Activated T-cell treated with anti-CD3 and anti-CD28 coated beads, Interleukin-2, amount 50 U/mL, for 72 hours (primary cell): ENCODE data around the gene PPP1R27. TPM values are rescaled to one million over a fixed set of nuclear protein-coding genes. Genes with fewer than 3 reads are reported as not detected.
A peak's percentile ranks its signal among the peaks of the same experiment; 100 is the strongest.

Experiments
- ATAC-seq, 2 donors: fragments of 150-1000 bp; cut with Tn5 transposase; replicated peaks in 1 of 2; 2 replicates each; pipeline ENCODE4 v1.10.0; 2021; ENCODE audit warnings: moderate library complexity in 2 of 2, mild to moderate bottlenecking in 1 of 2
- DNase-seq, 2 donors: peaks; one replicate each; pipeline ENCODE4 v3.0.0; 2021 to 2022; ENCODE audit warnings: mixed read lengths in 1 of 2
- H3K27ac Mint-ChIP-seq: one replicate; pipeline ENCODE4 v1.8.0; 2022; ENCODE audit warnings: mild to moderate bottlenecking, moderate library complexity, mixed read lengths
- H3K27me3 Mint-ChIP-seq: one replicate; pipeline ENCODE4 v1.8.0; 2022; ENCODE audit warnings: low read depth, mixed read lengths
- H3K36me3 Mint-ChIP-seq, 2 donors: one replicate each; pipeline ENCODE4 v1.8.0; 2022; ENCODE audit warnings: mixed read lengths in 2 of 2, mild to moderate bottlenecking in 1 of 2; ENCODE audit not compliant: insufficient read depth in 2 of 2
- H3K4me1 Mint-ChIP-seq: one replicate; pipeline ENCODE4 v1.8.0; 2022; ENCODE audit warnings: low read depth, mixed read lengths
- H3K4me3 Mint-ChIP-seq, 2 donors: one replicate each; pipeline ENCODE4 v1.8.0; 2022; ENCODE audit warnings: mild to moderate bottlenecking in 2 of 2, mixed read lengths in 2 of 2, moderate library complexity in 2 of 2
- H3K9me3 Mint-ChIP-seq, 2 donors: one replicate each; pipeline ENCODE4 v1.8.0; 2022; ENCODE audit warnings: mixed read lengths in 2 of 2
- total RNA-seq, 2 donors: library from RNA; stranded (reverse); gene quantifications; one replicate each; pipeline ENCODE4 v1.2.3, GENCODE V29; 2022

Gene PPP1R27
- total RNA-seq, 2 donors from 2014 or later, result not detected

GRCh38 chr17:81858170-81858966, 23.5 kb upstream of the PPP1R27 start:
- H3K27ac Mint-ChIP-seq, result peak overlapping the region; percentile 65

GRCh38 chr17:81854974-81855774, 20.3 kb upstream of the PPP1R27 start:
- no peak overlapping the region for H3K27ac Mint-ChIP-seq
- no peak overlapping the region for H3K4me3 Mint-ChIP-seq
- peaks cover 8 to 28% of the 10 kb centered on the region in 2 donors for H3K36me3 Mint-ChIP-seq
- ATAC-seq (peak in 1 of 2 donors; percentile 29), DNase-seq (no peak)
- peaks cover 27% of the 10 kb centered on the region for H3K4me1 Mint-ChIP-seq
- no peaks in the 10 kb centered on the region for H3K27me3 Mint-ChIP-seq
- H3K9me3 Mint-ChIP-seq, result no peaks in the 10 kb centered on the region

More at GRCh38 chr17:81858170-81858966, 23.5 kb upstream of the PPP1R27 start:
- Mint-ChIP-seq H3K36me3 (peaks cover 15 to 28% of the 10 kb centered on the region in 2 donors), H3K9me3 (no peaks in the 10 kb centered on the region), H3K4me3 (peak overlapping the region; percentile 90), H3K27me3 (no peaks in the 10 kb centered on the region), H3K4me1 (peaks cover 42% of the 10 kb centered on the region)
- no peak for ATAC-seq
- DNase-seq, result no peak

GRCh38 chr17:81852237-81852636, 17.4 kb upstream of the PPP1R27 start:
- Mint-ChIP-seq H3K4me3 (no peak overlapping the region), H3K27ac (no peak overlapping the region), H3K4me1 (peaks cover 2% of the 10 kb centered on the region), H3K27me3 (no peaks in the 10 kb centered on the region), H3K36me3 (peaks cover 3 to 18% of the 10 kb centered on the region in 2 donors), H3K9me3 (no peaks in the 10 kb centered on the region)
- no peak for ATAC-seq
- no peak for DNase-seq

DNA sequence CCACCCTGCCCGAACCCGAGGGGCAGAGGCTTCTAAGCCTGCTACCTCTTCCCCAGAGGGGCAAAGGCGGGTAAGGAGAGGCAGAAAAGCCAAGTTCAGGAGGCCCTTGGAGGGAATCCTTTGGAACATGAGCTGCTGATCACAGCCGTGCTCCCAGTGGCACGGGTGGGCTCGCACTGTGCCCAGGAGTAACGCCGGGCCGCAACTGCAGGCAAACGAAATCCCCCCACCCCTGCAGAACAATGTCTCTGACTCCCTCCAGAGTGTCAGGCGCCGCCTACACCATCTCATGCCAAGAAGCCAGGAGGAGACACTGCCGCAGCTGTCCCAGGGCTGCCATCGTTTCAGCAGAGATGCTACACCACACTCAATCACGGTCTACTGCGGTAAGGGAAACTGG, 16.6 kb upstream of the PPP1R27 start:
- Mint-ChIP-seq H3K27ac (no peak overlapping the region), H3K27me3 (no peaks in the 10 kb centered on the region), H3K4me3 (no peak overlapping the region), H3K9me3 (no peaks in the 10 kb centered on the region), H3K36me3 (peaks cover 3 to 19% of the 10 kb centered on the region in 2 donors), H3K4me1 (no peaks in the 10 kb centered on the region)
- DNase-seq (no peak), ATAC-seq (no peak)

- Mint-ChIP-seq H3K4me3 (no peak overlapping the region), H3K4me1 (no peaks in the 10 kb centered on the region), H3K27me3 (no peaks in the 10 kb centered on the region), H3K9me3 (no peaks in the 10 kb centered on the region), H3K27ac (no peak overlapping the region), H3K36me3 (peaks cover 3 to 11% of the 10 kb centered on the region in 2 donors)
- DNase-seq (no peak), ATAC-seq (no peak)
These were observed 14.6 kb upstream of the PPP1R27 start for GRCh38 chr17:81849457-81849856.

- H3K36me3 Mint-ChIP-seq, result peaks cover 3 to 8% of the 10 kb centered on the region in 2 donors
- H3K27ac Mint-ChIP-seq, result no peak overlapping the region
- ATAC-seq, result no peak
- H3K27me3 Mint-ChIP-seq, result no peaks in the 10 kb centered on the region
- DNase-seq, result no peak
- no peaks in the 10 kb centered on the region for H3K4me1 Mint-ChIP-seq
- H3K9me3 Mint-ChIP-seq, result no peaks in the 10 kb centered on the region
- no peak overlapping the region for H3K4me3 Mint-ChIP-seq
These were observed 12.2 kb upstream of the PPP1R27 start for GRCh38 chr17:81846743-81847689.

GRCh38 chr17:81845881-81846742, 11.3 kb upstream of the PPP1R27 start:
- no peaks in the 10 kb centered on the region for H3K4me1 Mint-ChIP-seq
- DNase-seq (no peak), ATAC-seq (no peak)
- H3K27me3 Mint-ChIP-seq, result no peaks in the 10 kb centered on the region
- no peak overlapping the region for H3K27ac Mint-ChIP-seq
- H3K4me3 Mint-ChIP-seq, result no peak overlapping the region
- peaks cover 1 to 7% of the 10 kb centered on the region in 2 donors for H3K36me3 Mint-ChIP-seq
- H3K9me3 Mint-ChIP-seq, result no peaks in the 10 kb centered on the region

GRCh38 chr17:81845361-81845760, 10.5 kb upstream of the PPP1R27 start:
- Mint-ChIP-seq H3K27ac (no peak overlapping the region), H3K27me3 (no peaks in the 10 kb centered on the region), H3K9me3 (no peaks in the 10 kb centered on the region), H3K36me3 (peaks cover 1 to 7% of the 10 kb centered on the region in 2 donors), H3K4me1 (no peaks in the 10 kb centered on the region), H3K4me3 (no peak overlapping the region)
- ATAC-seq (no peak), DNase-seq (no peak)

- no peaks in the 10 kb centered on the region for H3K27me3 Mint-ChIP-seq
- H3K9me3 Mint-ChIP-seq, result no peaks in the 10 kb centered on the region
- H3K27ac Mint-ChIP-seq, result no peak overlapping the region
- no peaks in the 10 kb centered on the region for H3K4me1 Mint-ChIP-seq
- H3K36me3 Mint-ChIP-seq, result peaks cover 1 to 7% of the 10 kb centered on the region in 2 donors
- no peak overlapping the region for H3K4me3 Mint-ChIP-seq
- DNase-seq (no peak), ATAC-seq (no peak)
These were observed 10.0 kb upstream of the PPP1R27 start for GRCh38 chr17:81844887-81845286.

DNA sequence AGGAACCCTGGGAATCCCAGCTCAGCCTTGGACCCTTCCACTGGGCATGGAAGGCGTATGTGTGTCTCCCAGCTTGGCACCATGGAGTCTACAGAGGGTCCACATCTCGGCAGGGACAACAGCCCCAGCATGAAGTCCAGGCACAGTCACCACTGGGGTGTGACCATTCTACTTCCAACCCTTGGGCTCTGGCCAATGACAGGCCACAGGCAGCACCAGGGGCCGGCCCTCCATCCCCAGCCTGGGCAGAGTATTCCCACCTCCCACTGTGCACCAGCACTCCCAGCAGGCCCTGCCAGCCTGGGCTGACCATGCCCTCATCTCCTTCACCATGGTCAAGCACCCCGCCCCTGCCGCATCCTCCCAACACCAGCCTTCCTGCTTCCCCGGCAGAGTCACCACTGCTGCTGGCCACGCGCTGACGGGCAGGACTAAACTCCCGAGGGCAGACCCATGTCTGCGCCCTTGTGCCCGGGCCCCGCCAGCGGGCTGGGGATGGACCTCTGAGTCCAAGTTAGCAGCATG, 9.5 kb upstream of the PPP1R27 start:
- no peak overlapping the region for H3K27ac Mint-ChIP-seq
- no peaks in the 10 kb centered on the region for H3K27me3 Mint-ChIP-seq
- ATAC-seq (no peak), DNase-seq (no peak)
- peaks cover 1 to 7% of the 10 kb centered on the region in 2 donors for H3K36me3 Mint-ChIP-seq
- no peaks in the 10 kb centered on the region for H3K4me1 Mint-ChIP-seq
- H3K9me3 Mint-ChIP-seq, result no peaks in the 10 kb centered on the region
- no peak overlapping the region for H3K4me3 Mint-ChIP-seq

DNA sequence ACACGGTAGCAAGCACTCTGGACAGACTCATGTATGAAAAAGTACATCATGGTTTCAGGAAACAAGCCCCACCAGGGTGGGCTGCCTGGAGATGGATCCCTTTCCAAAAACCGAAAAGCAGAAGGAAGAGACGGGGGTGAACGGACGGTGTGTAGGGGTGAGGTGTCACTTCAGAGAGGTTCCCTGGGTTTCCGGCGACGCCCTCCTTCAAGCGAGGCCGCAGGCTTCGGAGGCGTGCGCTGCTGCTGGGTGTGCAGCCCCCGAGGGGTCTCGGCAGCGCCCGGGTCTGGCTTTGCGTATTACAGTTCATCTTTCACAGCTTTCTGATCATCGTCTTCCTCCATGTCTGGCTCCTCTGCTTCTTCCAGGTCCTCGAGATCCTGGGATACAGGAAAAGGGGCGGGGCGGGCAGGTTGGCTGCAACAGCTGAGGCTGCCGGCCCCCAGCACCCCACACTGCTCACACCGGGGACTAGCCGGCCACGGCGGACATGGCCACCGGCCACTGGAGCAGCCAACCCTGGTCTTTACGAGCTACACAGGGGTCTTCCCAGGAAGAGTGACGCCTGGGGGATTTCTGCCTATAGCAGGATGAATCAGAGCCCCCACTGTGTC, 9.0 kb upstream of the PPP1R27 start:
- Mint-ChIP-seq H3K4me1 (no peaks in the 10 kb centered on the region), H3K27me3 (no peaks in the 10 kb centered on the region), H3K4me3 (no peak overlapping the region), H3K27ac (no peak overlapping the region), H3K9me3 (no peaks in the 10 kb centered on the region), H3K36me3 (peaks cover 1 to 7% of the 10 kb centered on the region in 2 donors)
- no peak for DNase-seq
- ATAC-seq, result no peak
